Esophagus squamous epithelium (tissue), 4 donors: Measurements from ENCODE around the gene ZGPAT.

ENCODE experiments used
- POLR2A ChIP-seq, 4 donors: fragments of 450-650 bp; IDR thresholded peaks; one replicate each; pipeline ENCODE4 v1.6.1; 2017; ENCODE audit warnings: antibody characterized with exemption in 4 of 4, mild to moderate bottlenecking in 4 of 4, moderate library complexity in 3 of 4
- TF ChIP-seq, protein P1 (sequence below), 6 experiments: fragments of 450-650 bp in 4 of 6; fragments of 200-600 bp in 2 of 6; sonication (generic) in 2 of 6; IDR thresholded peaks; one replicate each; pipeline ENCODE4 v1.5.1; 2016 to 2019; ENCODE audit warnings: antibody characterized with exemption in 6 of 6, mild to moderate bottlenecking in 4 of 6, moderate library complexity in 4 of 6

DNA sequence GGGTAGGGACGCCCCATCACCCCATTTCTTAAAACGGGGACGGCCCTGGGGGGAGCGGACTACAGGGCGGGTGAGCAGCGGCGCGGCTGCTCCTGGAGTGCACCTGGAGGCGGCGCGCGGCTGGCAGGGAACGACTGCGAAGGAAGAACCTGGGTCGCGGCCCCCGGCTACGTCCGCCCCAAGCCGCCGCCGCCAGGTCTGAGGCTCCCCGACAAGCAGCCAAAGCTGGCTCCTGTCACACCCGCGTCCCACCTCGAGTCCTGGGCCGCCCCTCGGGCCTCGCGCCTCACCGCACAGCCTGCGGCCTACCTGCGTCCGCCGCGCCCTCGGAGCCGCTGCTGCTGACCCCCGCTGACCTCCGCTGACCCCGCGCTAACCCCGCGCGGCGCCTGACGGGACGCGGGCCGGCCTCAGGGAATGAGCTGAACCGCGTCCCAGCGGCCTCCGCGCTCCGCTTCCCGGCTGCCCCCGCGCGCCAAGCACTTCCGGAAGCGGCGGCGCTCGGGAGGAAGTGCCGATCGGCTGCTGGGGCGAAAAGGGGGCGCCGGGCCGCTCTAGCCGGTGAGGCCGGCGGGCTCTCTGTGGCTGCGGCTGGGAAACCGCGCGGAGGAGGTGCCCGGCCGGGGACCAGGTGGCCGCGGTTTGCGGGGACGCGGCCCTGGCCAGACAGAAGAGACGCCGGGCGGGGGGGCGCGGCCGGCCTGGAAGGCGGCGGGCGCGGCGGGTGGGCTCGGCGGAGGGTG lies at the start of gene ZGPAT, which contains the start of gene ARFRP1:
- TF ChIP-seq, protein P1, sequence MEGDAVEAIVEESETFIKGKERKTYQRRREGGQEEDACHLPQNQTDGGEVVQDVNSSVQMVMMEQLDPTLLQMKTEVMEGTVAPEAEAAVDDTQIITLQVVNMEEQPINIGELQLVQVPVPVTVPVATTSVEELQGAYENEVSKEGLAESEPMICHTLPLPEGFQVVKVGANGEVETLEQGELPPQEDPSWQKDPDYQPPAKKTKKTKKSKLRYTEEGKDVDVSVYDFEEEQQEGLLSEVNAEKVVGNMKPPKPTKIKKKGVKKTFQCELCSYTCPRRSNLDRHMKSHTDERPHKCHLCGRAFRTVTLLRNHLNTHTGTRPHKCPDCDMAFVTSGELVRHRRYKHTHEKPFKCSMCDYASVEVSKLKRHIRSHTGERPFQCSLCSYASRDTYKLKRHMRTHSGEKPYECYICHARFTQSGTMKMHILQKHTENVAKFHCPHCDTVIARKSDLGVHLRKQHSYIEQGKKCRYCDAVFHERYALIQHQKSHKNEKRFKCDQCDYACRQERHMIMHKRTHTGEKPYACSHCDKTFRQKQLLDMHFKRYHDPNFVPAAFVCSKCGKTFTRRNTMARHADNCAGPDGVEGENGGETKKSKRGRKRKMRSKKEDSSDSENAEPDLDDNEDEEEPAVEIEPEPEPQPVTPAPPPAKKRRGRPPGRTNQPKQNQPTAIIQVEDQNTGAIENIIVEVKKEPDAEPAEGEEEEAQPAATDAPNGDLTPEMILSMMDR (IDR thresholded peaks at IDR 0.05): peak in 2 of 6 experiments; percentile 22 to 45
- TF ChIP-seq POLR2A (IDR thresholded peaks at IDR 0.05): peak in 3 of 4 donors; percentile 57 to 71 (median 65)
